GM19238 (cell line): Measurements from ENCODE around the gene ST6GALNAC3.
"Not testable (repeated sequence)": the region's sequence is repeated elsewhere in the genome, so short reads cannot be mapped to it uniquely, and the experiment has no call there.

ENCODE experiments used
- DNase-seq: peaks from one replicate; pipeline ENCODE4 v3.0.0; 2011; ENCODE audit warnings: low spot score; ENCODE audit not compliant: insufficient read length

The ST6GALNAC3 gene

GRCh38 chr1:76074321-76075187, at the start of gene ST6GALNAC3:
Gene ST6GALNAC3, plus strand, starts transcription at chr1:76074746.
- peak; percentile 53 for DNase-seq

- DNase-seq: no peak
These were observed 47.2 kb upstream of the ST6GALNAC3 start for GRCh38 chr1:76027341-76027740.

- no peak for DNase-seq
These were observed 45.2 kb upstream of the ST6GALNAC3 start for GRCh38 chr1:76029331-76029730.

GRCh38 chr1:76031496-76031895, 43.0 kb upstream of the ST6GALNAC3 start:
- DNase-seq: no peak

GRCh38 chr1:76033800-76034475, 40.6 kb upstream of the ST6GALNAC3 start:
- DNase-seq: no peak

- no peak for DNase-seq
These were observed 39.5 kb upstream of the ST6GALNAC3 start for GRCh38 chr1:76035053-76035452.

GRCh38 chr1:76037324-76037723, 37.2 kb upstream of the ST6GALNAC3 start:
- no peak for DNase-seq

GRCh38 chr1:76038287-76039004, 36.1 kb upstream of the ST6GALNAC3 start:
- no peak for DNase-seq

- DNase-seq: no peak
These were observed 28.4 kb upstream of the ST6GALNAC3 start for GRCh38 chr1:76046149-76046548.

GRCh38 chr1:76048219-76048618, 26.3 kb upstream of the ST6GALNAC3 start:
- no peak for DNase-seq

- DNase-seq: no peak
These were observed 25.6 kb upstream of the ST6GALNAC3 start for GRCh38 chr1:76048926-76049325.

- no peak for DNase-seq
These were observed 25.0 kb upstream of the ST6GALNAC3 start for GRCh38 chr1:76049498-76049897.

- DNase-seq: not testable (repeated sequence)
These were observed 24.5 kb upstream of the ST6GALNAC3 start for GRCh38 chr1:76050073-76050472.

GRCh38 chr1:76053021-76053420, 21.5 kb upstream of the ST6GALNAC3 start:
- DNase-seq: no peak

- DNase-seq: no peak
These were observed 20.2 kb upstream of the ST6GALNAC3 start for GRCh38 chr1:76054359-76054758.

GRCh38 chr1:76055987-76056386, 18.6 kb upstream of the ST6GALNAC3 start:
- DNase-seq: no peak

GRCh38 chr1:76059451-76059850, 15.1 kb upstream of the ST6GALNAC3 start:
- DNase-seq: no peak

GRCh38 chr1:76065270-76065669, 9.3 kb upstream of the ST6GALNAC3 start:
- no peak for DNase-seq

- DNase-seq: no peak
These were observed 8.2 kb upstream of the ST6GALNAC3 start for GRCh38 chr1:76066394-76066793.

- no peak for DNase-seq
These were observed 6.0 kb upstream of the ST6GALNAC3 start for GRCh38 chr1:76068542-76068941.

- no peak for DNase-seq
These were observed 5.5 kb upstream of the ST6GALNAC3 start for GRCh38 chr1:76068953-76069561.

- no peak for DNase-seq
These were observed 4.0 kb upstream of the ST6GALNAC3 start for GRCh38 chr1:76070538-76070937.
